Mucosa of gallbladder (tissue), 1 donor: Measurements from ENCODE around the gene MYO18A. TPM values are rescaled to one million over a fixed set of nuclear protein-coding genes. Genes with fewer than 3 reads are reported as not detected.
"Not testable (repeated sequence)": the region's sequence is repeated elsewhere in the genome, so short reads cannot be mapped to it uniquely, and the experiment has no call there.

ENCODE experiments used
- DNase-seq: peaks from one replicate; pipeline ENCODE4 v3.0.0-alpha.2; 2020; ENCODE audit warnings: low spot score
- total RNA-seq: library from RNA; stranded (reverse); gene quantifications from one replicate; pipeline ENCODE4 v1.2.1, GENCODE V29; 2021
- donor health status: DM: no; HTN: no; CAD: no.

Gene MYO18A
- total RNA-seq, 1 donor from 2014 or later: 198 TPM

DNA sequence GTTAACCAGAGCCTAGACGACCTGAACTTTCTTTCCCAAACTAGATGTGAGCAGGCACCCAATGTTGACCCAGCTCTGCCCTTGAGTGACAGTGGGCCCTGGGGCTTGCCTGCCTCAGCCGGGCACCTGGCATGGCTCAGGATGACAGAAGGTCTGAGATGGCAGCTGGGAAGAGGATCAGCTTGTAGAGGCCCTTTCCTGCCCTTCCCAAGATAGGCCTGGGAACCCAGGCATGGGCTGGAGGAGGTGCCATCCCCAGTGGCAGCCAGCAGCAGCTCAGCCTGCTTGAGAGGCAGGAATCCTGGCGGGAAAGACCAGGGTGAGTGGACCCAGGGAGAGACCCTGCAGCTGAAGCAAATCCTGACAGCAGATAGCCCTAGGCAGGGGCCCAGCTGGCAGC lies 78.2 kb downstream of the MYO18A start:
- DNase-seq: no peak

DNA sequence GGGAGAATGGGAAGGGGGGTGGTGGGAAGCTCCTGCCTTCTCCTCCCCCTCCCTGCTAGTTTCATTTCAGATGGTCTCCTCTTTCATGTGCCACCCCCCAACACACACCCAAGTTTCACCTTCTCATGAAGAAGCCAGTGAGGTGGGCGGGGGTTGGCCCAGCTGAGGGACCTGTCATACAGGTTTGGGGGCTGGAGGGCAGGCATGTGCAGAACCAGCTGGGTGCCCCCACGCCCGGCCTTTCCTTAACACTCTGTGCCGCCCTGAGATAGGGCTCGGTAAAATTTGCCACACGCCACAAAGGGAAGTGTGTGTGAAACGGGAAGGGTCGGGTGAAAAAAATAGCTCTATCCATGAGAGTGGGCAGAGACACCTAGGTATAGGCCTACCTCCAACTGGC lies 79.9 kb downstream of the MYO18A start:
- DNase-seq: no peak

DNA sequence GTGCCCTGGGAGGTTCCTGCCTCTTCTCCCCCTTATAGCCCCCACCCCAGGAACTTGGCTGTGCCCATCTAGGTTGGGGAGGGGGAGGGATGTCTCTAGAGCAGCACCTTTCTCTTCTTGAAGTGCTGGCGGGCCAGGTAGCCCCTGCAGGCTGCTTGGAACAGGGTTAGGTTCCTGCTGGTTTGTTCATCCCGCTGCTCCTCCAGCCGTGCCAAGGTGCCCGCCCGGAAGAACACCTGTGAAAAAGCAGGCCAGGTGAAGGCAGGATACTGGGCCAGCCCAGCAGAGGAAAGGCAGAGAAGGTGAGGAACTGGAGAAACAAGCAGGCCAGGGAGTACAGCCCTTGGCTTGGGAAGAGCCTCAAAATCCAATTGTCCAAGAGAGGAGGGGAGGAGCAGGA lies 80.7 kb downstream of the MYO18A start:
- DNase-seq: no peak

DNA sequence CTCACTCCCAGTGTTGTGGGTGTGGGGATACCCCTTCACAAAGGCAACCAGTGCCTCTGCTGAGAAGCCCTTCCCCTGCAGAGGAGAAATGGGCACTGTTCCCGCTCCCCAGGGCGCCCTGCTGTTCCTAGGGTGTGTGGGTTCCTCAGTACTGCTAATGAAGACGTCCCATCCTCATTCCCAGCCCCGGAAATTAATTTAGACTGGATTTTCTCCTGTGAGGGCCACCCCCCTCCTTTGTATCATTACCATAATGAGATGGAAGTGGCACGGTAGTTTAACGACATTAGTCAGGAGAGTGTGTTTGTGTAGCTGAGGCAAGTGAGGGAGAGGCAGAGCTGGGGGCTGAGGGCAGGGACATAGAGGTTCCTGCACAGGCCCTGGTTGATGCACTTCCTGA lies 84.1 kb downstream of the MYO18A start:
- DNase-seq: no peak

DNA sequence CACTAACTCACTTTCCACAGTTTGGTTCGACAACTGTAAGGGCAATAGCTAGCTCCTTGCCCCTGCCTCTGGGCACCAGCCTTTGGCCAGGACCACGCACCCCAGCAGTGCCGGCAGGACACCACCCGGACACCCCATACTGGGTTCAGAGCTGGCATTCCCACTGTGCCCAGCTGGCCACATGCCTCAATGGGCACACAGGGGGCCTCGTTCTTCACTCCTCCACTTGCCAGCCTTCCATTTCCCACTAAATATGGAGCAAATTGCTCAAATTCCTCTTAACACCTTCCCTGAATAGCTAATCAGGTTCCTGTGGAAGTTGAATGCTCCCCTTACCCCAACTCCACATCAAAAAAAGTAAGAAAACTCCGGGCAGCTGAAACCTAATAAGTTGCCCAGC lies 84.8 kb downstream of the MYO18A start:
- DNase-seq: no peak

DNA sequence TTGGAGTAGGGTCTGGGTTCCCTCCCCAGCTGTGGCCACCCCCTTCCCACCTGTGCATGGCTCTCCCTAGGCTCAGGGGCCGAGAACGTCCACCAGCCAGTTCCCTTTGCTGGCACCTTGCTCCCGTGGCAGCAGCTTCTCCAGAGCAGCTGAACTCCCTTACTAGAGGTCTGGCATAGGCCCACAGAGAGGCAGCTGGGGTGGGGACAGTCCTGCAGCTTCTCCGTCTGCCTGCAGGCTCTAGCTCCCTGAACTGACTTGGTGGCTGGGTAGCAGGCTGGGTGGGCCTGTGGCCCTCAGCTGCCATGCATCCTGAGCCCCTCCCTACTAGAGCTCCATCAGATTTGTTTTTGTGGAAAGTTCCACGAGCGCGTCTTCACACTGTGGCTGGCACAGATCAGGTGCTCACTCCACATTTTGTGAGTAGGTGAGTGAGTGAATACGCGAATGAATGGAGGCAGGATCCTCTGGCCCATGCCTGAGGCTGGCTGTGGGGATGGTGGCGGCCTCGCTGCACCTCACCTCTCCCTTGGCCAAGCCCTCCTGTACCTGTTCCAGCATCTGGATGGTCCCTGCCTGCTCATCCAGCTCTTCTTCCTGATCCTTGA lies 86.0 kb downstream of the MYO18A start:
- DNase-seq: no peak

DNA sequence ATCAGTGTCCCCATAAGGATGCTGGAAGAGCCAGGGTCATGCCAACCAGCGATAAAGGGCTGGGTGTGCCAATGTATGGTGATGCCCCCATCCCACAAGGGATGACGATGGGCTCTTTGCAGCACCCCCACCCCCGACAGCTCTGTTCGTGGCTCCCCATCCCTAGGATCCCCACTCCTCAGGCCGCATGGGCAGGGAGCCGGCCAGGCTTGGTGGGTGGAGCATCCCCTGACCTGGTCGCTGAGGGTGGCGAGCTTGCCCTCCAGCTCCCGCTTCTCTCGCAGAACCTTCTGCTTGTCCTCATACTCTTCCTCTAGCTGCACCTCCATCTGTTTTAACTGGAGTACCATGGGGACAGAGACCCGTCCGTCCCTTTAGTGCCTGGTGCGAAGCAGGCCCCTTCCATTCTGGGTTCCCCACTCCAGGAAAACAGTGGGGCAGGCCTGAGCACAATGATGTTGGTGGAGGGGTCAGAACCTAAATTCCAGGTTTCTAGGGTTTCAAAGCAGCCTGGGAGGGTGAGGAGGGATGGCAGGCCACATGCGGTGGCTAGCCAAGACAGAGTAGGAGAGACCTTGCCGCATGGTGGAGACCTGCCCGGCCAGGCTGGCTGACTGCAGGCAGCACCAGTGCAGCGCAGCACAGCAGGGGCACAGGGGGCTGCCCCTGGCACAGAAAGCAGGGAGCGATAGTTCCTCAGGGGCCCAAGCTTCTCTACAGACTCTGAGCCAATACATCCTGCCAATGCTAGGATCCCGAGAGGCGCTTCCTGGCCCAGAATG lies 86.9 kb downstream of the MYO18A start:
- no peak for DNase-seq

DNA sequence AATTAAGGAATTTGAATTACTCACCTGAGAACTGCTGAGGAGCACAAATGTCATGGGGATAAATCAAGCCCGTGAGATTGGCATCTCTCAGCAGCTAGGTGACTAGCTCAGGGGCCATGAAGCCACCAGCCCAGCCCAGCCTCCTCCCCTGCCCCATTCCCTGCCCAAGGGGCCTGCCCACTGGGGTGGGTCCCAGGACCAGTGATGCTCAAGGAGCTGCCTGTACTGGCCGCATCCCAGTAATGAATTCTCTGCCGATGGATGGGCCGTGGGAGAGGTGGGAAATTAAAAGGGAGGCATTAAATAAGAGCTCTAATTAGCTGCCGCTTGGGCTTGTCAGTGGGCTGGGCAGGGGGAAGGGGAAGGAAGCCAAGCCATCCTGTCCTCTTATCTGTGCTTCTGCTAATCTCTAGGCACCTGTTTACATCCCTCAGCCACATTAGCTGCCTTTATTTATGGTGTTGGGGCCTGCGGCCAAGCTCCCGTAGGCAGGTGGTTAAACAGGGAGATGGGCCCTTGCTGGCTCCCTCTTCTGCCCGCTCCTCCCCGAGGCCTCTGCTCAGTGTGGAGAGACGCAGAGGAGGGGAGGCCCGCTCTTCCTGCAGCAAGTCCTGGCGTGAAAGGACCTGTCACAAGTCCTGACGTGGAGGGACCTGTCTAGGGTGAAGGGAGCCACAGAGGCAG lies 88.5 kb downstream of the MYO18A start:
- no peak for DNase-seq

DNA sequence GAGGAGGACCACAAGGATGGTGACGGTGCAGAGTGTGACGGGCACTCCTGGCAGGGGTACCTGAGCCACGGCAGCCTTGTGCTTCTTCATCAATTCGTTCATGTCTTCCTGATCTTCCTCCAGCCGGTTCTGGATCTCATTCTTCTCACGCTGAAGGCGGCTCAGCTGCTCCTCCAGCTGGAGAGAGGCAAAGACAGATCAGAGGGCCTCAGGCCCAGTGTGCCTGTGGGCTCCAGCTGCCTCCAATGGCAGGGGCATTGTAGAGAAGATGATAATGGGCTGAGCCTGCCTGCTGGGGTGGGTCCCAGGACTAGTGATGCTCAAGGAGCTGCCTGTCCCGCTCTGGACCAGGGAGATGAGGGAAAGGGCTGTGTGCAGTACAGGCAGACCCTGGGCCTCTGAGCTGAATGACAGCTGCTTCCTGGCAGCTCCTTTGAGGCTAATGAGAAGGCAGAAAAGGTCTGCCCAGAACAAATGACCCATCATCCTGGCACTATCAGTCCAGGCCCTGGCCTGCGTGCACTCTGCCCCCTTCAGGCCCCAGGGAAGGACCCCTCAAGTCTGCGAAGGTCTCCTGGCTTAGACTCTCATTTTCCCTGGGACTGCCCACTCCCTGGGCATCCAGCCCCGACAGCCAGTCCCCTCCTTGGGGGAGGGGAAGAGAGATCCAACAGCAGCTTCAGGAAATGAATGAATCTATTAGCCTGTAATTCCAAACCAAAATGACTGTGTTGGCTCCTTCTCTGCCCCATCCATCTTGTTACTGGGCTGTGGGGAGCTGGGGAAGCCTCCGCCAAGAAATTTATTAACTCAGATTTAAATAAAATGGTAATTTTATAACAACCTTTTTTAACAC lies 89.2 kb downstream of the MYO18A start:
- DNase-seq: no peak

DNA sequence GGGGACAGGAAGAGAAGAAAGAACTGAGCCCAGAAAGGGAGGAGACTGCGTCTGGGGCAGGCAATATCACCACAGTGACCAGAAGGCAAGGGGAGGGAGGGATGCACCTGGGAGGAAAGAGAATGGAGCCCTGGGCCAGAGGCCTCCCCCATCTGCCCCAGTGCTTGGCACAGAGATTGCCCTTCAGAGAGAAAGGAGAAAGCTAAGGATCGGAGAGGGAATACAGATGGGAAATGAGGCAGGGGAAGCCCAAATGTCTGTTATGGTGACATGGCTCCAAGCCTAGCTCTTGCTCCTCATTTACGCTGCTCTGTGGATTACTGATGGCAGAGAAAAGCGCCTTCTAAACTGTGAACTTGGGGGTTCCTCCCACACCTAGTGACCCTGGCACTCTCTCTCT lies 90.1 kb downstream of the MYO18A start:
- no peak for DNase-seq

DNA sequence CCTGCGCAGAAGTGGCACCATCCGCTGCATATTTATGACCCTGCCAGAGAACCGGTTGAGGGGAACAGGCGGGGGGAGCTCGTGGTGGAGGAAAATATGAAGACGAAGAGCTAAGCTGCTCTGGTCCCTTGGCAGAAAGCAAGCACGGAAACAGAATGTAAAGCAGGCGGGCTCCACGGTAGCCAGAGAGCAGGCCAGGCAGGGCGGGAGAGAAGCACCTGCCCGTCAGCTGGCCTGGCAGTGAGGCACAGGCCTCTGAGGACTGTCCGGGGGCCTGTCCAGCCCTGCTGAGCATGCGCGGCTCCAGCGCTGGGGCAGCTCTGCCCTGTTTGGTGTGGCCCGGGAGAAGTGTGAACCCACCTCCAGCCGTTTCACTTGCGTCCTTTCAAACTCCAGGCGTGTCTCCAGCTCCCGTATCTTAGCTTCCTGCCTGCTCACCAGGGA lies 90.6 kb downstream of the MYO18A start:
- DNase-seq: no peak

DNA sequence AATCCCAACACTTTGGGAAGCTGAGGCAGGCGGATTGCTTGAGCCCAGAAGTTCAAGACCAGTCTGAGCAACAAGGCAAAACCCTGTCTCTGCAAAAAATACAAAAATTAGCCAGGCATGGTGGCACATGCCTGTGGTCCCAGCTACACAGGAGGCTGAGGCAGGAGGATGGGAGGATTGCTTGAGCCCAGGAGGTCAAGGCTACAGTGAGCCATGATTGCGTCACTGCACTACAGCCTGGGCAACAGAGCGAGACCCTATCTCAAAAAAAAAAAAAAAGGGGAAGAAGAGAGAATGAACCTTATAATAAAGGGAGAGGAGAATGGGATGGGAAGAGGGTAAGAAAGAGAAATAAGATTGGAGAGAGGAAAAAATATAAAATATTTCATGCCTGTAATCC lies 91.4 kb downstream of the MYO18A start:
- DNase-seq: not testable (repeated sequence)

DNA sequence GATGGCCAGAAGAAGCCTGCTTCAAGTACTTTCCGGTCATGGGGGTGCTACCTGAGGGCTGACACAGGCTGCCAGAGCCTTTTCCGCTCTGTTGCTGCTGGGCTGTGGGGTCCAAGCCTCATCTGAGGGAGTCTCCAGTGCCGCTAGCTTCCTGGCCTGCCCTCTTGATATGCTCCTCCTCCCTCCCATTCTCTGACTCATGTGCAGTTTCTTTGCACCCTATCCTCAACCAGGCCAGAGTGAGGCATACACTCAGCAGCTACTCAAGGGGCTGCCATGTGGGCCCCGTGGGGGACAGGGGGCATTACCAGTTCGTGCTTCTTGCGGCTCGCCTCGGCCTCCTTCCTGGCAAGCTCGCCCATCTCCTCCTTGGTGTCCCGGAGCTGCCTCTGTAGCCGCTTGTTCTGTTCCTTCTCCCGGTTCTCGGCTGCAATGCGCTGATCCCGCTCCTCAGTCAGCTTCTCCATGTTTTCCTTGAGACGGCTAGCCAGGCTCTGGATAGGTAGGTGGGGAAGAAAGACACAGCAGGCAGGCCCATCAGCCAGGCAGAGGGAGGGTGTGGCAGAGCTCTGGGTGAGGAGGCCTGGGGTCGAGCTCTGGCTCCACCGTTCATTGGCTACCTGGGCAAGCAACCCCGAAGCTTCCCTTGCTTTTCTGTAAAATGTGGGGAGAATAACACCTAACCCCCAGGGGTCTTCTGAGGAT lies 93.4 kb downstream of the MYO18A start:
- no peak for DNase-seq

DNA sequence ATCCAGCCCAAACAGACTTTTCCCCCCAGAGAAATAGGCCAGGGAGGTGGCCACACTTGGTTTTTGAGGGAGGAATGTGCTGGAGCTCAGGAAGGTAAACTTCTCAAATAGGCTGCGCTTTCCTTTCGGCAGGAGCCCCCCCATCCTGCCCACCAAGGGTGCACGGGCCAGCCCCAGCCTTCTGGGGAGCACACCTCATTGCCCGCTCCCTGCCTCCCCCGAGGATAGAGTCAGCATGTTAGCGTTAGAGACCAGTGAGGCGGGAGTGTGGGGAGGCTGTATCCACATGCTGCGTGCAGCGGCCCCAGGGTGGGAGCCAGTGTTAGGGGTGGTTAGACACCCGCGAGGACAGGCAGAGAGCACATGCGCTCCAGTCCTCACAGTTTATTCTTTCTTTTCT lies 95.0 kb downstream of the MYO18A start:
- no peak for DNase-seq

DNA sequence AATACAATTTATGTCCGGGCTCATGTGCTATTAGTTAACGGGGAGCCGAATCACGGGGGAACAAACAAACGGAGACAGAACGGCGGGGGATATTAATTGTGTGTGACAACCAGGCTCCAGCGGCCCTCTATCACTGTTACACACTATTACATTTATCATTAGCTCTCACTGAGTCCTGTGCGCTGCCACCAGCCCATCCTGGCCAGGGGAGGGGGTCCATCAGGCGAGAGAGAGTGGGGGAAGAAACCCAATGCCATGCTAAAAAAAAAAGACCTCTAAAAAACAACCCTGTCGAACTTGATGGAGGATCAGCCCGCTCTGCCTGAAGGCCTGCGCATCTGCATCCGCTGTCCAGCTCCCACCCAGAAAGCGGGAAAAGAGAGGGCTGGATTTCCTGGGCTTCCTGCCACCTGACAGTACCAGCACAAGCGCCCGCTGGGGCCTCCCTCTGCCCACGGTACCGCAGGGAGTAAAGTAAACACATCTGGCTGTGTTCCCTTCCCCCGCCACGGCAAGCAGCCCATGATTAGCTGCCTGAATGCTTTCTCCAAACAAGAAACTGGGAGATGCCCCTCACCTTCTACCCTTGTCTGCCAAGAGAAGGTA lies 95.6 kb downstream of the MYO18A start:
- DNase-seq: no peak

DNA sequence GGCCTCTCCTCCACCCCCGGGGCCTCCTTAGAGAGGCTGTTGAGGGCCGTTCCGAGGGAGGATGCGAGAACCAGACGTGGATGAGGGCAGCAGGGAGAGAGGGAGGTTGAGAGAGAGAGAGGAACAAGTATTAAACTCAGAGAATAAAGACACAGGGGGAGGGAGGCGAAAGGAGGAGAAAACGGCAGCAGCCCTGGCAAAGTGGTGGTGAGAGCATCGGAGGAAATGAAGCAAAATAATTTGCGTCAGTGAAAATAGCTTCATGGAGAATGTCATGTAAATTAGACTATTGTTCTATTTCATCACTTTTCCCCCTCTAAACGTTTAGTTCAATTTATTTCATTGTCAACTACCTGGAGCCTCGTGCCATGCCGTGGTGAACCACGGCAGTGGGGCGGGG lies 99.2 kb downstream of the MYO18A start:
- DNase-seq: no peak

DNA sequence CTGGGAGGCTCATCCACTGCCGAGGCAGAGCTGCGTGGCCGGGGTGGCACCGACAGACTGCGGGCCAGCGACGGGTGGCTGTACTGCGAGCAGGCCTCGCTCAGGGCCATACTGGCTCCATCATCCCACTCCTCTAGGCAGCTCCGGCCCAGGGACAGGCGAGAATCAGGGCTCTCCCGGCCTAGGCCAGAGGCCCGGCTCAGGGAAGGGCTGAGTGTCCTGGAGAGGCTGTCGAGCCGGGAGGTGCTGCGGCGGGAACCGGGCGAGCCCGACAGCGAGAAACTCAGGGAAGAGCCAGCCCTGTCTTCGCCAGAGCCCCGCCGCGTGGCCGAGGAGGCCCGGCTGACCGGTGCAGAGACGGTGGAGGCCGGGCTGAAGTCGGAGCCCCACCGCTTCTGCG lies 99.9 kb downstream of the MYO18A start:
- DNase-seq: no peak

DNA sequence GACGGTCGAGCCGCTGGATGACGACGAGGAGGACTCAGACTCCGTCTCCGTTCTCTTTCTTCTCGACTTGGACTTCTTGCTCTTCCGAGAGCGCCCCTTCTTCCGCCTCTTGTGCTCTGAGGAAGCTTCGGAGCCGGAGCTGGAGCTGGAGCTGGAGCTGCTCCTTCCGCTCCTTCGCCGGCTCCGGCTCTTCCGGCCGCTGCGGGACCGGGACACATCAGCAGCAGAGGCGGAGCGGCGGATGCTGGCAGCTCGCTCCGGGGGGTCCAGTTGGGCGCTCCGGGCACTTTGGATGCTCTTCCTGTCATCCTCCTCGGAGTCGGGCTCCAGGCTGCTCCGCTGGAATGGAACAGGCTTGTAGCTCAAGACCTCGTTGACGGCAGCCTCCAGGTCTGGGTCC lies 100.3 kb downstream of the MYO18A start:
- no peak for DNase-seq

DNA sequence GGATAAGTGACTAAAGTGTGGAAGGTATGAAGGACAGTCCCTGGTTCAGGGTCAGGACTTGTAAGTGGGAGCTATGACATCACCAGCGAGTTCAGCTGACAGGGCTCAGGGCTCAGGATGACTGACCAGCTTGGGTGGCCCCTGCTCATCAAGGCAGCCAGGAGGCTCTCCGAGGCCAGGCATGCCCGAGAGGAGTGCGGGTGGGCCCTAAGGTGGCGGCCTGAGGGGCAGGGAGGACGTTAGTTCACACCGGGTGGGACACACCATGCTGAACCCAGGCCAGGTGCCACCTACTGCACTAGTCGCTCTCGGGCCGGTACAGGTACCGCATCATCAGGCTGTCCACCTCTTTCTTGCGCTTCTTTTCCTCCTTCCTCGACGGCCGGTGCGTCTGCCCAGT lies 100.8 kb downstream of the MYO18A start:
- no peak for DNase-seq

DNA sequence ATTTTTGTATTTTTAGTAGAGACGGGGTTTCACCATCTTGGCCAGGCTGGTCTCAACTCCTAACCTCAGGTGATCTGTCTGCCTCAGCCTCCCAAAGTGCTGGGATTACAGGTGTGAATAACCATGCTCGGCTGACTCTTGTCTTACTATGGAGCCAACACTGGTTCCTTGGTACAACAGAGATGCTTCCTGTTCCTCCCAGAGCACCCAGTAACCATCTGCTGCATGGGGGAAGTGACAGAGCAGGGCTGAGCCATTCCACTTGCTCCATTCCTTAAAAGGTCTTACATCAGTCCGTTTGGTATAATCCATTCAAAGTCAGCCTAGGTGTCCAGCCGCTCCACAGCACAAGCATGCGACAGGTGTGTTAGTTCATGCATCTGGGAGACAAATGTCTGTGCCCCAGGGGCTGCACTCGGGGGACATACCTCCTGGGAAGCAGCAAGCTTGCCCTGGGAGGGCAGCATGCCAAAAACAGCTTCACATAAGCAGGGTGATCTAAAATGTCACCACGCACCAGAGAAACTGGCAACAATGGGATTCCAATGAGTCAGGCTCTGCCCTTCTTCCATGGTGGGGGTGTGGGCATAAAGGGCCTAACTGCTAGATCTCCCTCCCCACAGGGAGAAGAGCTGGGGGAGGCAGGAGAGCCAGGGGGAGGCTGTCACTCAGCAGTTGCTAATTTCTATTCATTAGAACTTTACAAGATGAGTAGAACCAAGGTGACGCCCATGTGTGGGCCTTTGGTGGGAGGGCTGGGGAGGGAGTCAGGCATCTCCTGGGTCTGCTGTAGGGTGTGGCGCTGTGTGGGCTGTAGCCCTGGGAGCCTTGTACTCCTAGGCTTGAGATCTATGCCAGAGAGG lies 101.8 kb downstream of the MYO18A start:
- DNase-seq: no peak
